Mesenchymal stem cell (in vitro differentiated cells and primary cell): Measurements from ENCODE around the gene SRSF2.

Experiments
- DNase-seq: peaks from one replicate; pipeline ENCODE4 v3.0.0-alpha.2; 2013
- H2AFZ ChIP-seq: one replicate; pipeline ENCODE4 v1.6.1; 2013; ENCODE audit warnings: low read depth, mild to moderate bottlenecking, control low read depth, inconsistent platforms, low read length, moderate library complexity
- H2AK5ac ChIP-seq: 2 replicates; pipeline ENCODE4 v1.6.1; 2013; ENCODE audit warnings: low read length, moderate library complexity, mild to moderate bottlenecking, inconsistent platforms; ENCODE audit not compliant: severe bottlenecking
- H2BK120ac ChIP-seq: one replicate; pipeline ENCODE4 v1.6.1; 2013; ENCODE audit warnings: low read depth, mild to moderate bottlenecking, inconsistent platforms, low read length, moderate library complexity
- H2BK12ac ChIP-seq, 2 experiments: one replicate each; pipeline ENCODE4 v1.6.1; 2013; ENCODE audit warnings: inconsistent platforms in 2 of 2, low read length in 2 of 2, mild to moderate bottlenecking in 2 of 2, moderate library complexity in 2 of 2, control low read depth in 1 of 2
- H2BK15ac ChIP-seq: one replicate; pipeline ENCODE4 v1.6.1; 2013; ENCODE audit warnings: mild to moderate bottlenecking, low read depth, inconsistent platforms; ENCODE audit not compliant: poor library complexity, severe bottlenecking
- H2BK5ac ChIP-seq: 2 replicates; pipeline ENCODE4 v1.6.1; 2013; ENCODE audit warnings: low read depth, mild to moderate bottlenecking, low read length, control low read depth, inconsistent platforms; ENCODE audit not compliant: poor library complexity, severe bottlenecking
- H3K14ac ChIP-seq, 2 experiments: one replicate each; pipeline ENCODE4 v1.6.1; 2013; ENCODE audit warnings: inconsistent platforms in 2 of 2, low read length in 2 of 2, control low read depth in 1 of 2, mild to moderate bottlenecking in 1 of 2, moderate library complexity in 1 of 2
- H3K18ac ChIP-seq, 2 experiments: one replicate each; pipeline ENCODE4 v1.6.1; 2013; ENCODE audit warnings: inconsistent platforms in 2 of 2, low read length in 2 of 2, control low read depth in 1 of 2, low read depth in 1 of 2, mild to moderate bottlenecking in 1 of 2
- H3K23ac ChIP-seq, 2 experiments: one replicate each; pipeline ENCODE4 v1.6.1; 2013; ENCODE audit warnings: inconsistent platforms in 2 of 2, low read length in 2 of 2, mild to moderate bottlenecking in 2 of 2, moderate library complexity in 2 of 2, control low read depth in 1 of 2
- H3K27ac ChIP-seq: 2 replicates; pipeline ENCODE4 v1.5.1; 2013; ENCODE audit warnings: mild to moderate bottlenecking, moderate library complexity, low read length, control low read depth, inconsistent platforms; ENCODE audit not compliant: poor library complexity, severe bottlenecking
- H3K27me3 ChIP-seq, 2 experiments: 2 replicates each; pipeline versions ENCODE4 v1.6.1 to v1.7.0; 2013; ENCODE audit warnings: low read length in 2 of 2, mild to moderate bottlenecking in 2 of 2, moderate library complexity in 2 of 2, control low read depth in 1 of 2, inconsistent platforms in 1 of 2; ENCODE audit not compliant: control insufficient read depth in 1 of 2, insufficient read depth in 1 of 2
- H3K36me3 ChIP-seq, 2 experiments: 2 replicates each; pipeline versions ENCODE4 v1.6.1 to v1.7.0; 2013; ENCODE audit warnings: low read length in 2 of 2, control low read depth in 1 of 2, inconsistent platforms in 1 of 2, low read depth in 1 of 2, mild to moderate bottlenecking in 1 of 2; ENCODE audit not compliant: insufficient read depth in 2 of 2, control insufficient read depth in 1 of 2
- H3K4ac ChIP-seq, 2 experiments: one replicate each; pipeline ENCODE4 v1.6.1; 2013; ENCODE audit warnings: inconsistent platforms in 2 of 2, low read length in 2 of 2, mild to moderate bottlenecking in 2 of 2, moderate library complexity in 2 of 2, control low read depth in 1 of 2, low read depth in 1 of 2
- H3K4me1 ChIP-seq: 2 replicates; pipeline ENCODE4 v1.6.1; 2013; ENCODE audit warnings: low read depth, low read length, control low read depth; ENCODE audit not compliant: control insufficient read depth, insufficient read depth
- H3K4me2 ChIP-seq: 2 replicates; pipeline ENCODE4 v1.6.1; 2013; ENCODE audit warnings: low read length, mild to moderate bottlenecking, inconsistent platforms; ENCODE audit not compliant: poor library complexity, severe bottlenecking
- H3K4me3 ChIP-seq, 2 experiments: 2 replicates each; pipeline versions ENCODE4 v1.5.1 to v1.7.0; 2013; ENCODE audit warnings: low read length in 2 of 2, mild to moderate bottlenecking in 2 of 2, control low read depth in 1 of 2, low read depth in 1 of 2; ENCODE audit not compliant: insufficient read depth in 1 of 2
- H3K79me1 ChIP-seq: replicated peaks from 2 replicates; pipeline ENCODE4 v1.6.1; 2013; ENCODE audit warnings: mild to moderate bottlenecking, control low read depth, low read length, inconsistent platforms; ENCODE audit not compliant: poor library complexity, severe bottlenecking
- H3K9ac ChIP-seq: 2 replicates; pipeline ENCODE4 v1.7.0; 2013; ENCODE audit warnings: mild to moderate bottlenecking, low read length, moderate library complexity
- H3K9me3 ChIP-seq: 2 replicates; pipeline ENCODE4 v1.7.0; 2013; ENCODE audit warnings: mild to moderate bottlenecking, low read length; ENCODE audit not compliant: control insufficient read depth
- H4K8ac ChIP-seq: one replicate; pipeline ENCODE4 v1.6.1; 2013; ENCODE audit warnings: inconsistent platforms, mild to moderate bottlenecking, low read length, moderate library complexity
- H4K91ac ChIP-seq: one replicate; pipeline ENCODE4 v1.6.1; 2013; ENCODE audit warnings: mild to moderate bottlenecking, low read length, inconsistent platforms
- WGBS: methylation state at CpG from one replicate; pipeline ENCODE4 v1.1.7; 2013; ENCODE audit warnings: mixed read lengths; 5-methylcytosine and 5-hydroxymethylcytosine counted together

The SRSF2 gene

DNA sequence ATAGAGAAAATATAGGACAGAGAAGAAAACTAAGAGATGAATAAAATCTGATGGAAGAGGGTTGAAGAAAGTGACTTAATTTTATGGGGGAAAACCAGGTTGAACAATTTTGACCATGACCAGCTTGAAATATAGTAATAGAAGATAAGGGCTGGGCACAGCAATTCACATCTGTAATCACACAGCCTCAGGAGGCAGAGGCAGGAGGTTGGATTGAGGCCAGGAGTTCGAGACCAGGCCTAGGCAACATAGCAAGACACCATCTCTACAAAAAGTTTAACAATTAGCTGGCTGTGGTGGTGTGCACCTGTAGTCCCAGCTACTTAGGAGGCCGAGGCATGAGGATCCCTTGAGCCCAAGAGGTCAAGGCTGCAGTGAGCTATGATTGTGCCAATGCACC is 35.1 kb downstream of the SRSF2 start:
- H4K91ac ChIP-seq: no peak overlapping the region
- no peak overlapping the region for H3K23ac ChIP-seq
- no peak overlapping the region for H2AK5ac ChIP-seq
- peaks cover 0 to 12% of the 10 kb centered on the region in 2 experiments for H3K36me3 ChIP-seq
- no peak overlapping the region for H4K8ac ChIP-seq
- no peaks in the 10 kb centered on the region for H3K79me1 ChIP-seq
- no peak overlapping the region for H2BK120ac ChIP-seq
- H2AFZ ChIP-seq: no peak overlapping the region
- no peak overlapping the region for H2BK15ac ChIP-seq
- no peak overlapping the region for H3K18ac ChIP-seq
- WGBS: 0% methylated on average over 1 of the region's 2 CpGs
- H2BK5ac ChIP-seq: no peak overlapping the region
- H3K4me1 ChIP-seq: peaks cover 48% of the 10 kb centered on the region
- no peaks in the 10 kb centered on the region for H3K27me3 ChIP-seq
- peak overlapping the region; percentile 87 for H3K9ac ChIP-seq
- no peak overlapping the region for H3K27ac ChIP-seq
- no peaks in the 10 kb centered on the region for H3K9me3 ChIP-seq
- H3K4me2 ChIP-seq: no peak overlapping the region
- H3K4ac ChIP-seq: no peak overlapping the region
- no peak overlapping the region for H2BK12ac ChIP-seq
- no peak overlapping the region for H3K4me3 ChIP-seq
- DNase-seq: no peak
- no peak overlapping the region for H3K14ac ChIP-seq

DNA sequence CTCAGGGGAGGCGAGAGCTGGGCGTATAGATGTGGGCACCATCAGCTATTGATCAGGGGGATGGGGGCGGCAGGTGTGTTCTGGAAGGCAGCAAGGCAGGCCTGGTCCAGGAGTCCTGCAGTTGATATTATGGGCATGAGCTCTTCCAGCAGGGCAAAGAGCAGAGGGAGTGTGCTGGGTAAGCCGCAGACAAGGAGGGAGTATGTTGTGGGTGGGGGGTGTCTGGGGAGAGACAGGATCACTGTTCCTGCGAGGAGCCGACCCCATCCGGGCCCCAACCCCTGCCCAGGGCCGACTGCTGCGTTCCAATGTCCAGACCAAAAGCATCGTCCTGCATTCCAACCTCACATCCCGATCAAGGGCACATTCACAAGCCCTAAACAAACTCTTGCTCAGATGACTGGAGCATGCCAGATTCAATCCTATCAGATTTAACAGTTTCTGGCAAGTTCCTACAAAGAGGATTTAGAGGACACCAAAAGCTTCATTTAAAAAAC is 35.6 kb downstream of the SRSF2 start:
- Histone ChIP-seq H3K27me3 (no peaks in the 10 kb centered on the region), H3K4me3 (peak overlapping the region; percentile 9 to 70), H3K27ac (peak overlapping the region; percentile 92), H3K23ac (peak overlapping the region in 1 of 2 experiments; percentile 54), H3K14ac (peak overlapping the region in 1 of 2 experiments; percentile 28), H4K91ac (peak overlapping the region; percentile 57), H3K18ac (peak overlapping the region; percentile 81 to 88), H3K79me1 (no peaks in the 10 kb centered on the region), H4K8ac (no peak overlapping the region), H2BK12ac (peak overlapping the region in 1 of 2 experiments; percentile 76), H3K9ac (peak overlapping the region; percentile 87), H3K4me1 (peaks cover 54% of the 10 kb centered on the region), H3K36me3 (peaks cover 0 to 12% of the 10 kb centered on the region in 2 experiments), H2AFZ (no peak overlapping the region), H3K4ac (peak overlapping the region in 1 of 2 experiments; percentile 74), H3K9me3 (no peaks in the 10 kb centered on the region), H3K4me2 (peak overlapping the region; percentile 62), H2BK120ac (peak overlapping the region; percentile 54), H2AK5ac (peak overlapping the region; percentile 98), H2BK5ac (no peak overlapping the region), H2BK15ac (no peak overlapping the region)
- no peak for DNase-seq
- 62% methylated on average over 11 of the region's 11 CpGs for WGBS

DNA sequence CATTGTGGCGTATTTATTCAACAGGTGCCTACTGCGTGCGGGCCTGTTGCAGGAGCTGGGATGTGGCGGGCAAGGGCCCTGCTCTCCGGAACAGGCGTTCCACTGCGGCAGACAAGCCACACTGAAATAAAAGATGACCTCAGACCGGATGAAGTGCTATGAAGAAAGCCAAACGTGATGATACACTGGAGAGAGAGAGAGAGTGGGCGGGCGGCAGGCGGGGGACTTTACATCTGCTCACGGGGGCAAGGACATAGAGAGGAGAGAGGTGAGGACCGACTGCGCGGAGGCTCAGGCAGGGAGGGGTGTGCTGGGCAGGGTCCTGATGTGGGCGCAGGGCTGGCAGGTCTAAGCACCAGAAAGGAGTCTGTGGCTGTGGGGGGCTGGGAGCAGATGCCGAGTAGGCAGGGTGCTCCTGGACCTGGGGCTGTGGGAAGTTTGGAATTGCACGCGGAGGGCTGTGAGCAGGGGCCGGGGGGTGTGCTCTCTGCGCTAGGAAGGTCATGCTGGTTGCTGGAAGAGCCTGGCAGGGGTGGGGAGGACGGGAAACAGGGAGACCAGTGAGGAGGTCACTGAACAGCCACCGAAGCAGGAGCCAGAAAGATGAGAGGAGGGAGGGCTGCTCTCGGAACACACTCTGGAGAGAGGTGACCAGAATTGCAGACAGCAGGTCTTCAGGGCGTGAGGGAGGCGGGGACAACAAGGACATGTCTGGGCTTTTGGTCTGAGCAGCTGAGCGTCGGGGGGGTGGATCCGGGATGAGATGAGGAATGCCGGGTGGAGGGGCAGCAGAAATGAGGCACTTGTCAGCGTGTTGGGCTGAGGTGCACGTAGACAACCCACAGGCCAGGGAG is 36.3 kb downstream of the SRSF2 start:
- Histone ChIP-seq H2BK120ac (peak overlapping the region; percentile 54), H3K79me1 (no peaks in the 10 kb centered on the region), H3K27me3 (no peaks in the 10 kb centered on the region), H3K23ac (no peak overlapping the region), H2BK12ac (peak overlapping the region; percentile 76 to 90), H3K36me3 (peaks cover 0 to 6% of the 10 kb centered on the region in 2 experiments), H2AK5ac (peak overlapping the region; percentile 98), H3K27ac (peak overlapping the region; percentile 92), H2AFZ (no peak overlapping the region), H4K8ac (peak overlapping the region; percentile 85), H3K4me1 (peaks cover 53% of the 10 kb centered on the region), H3K4me2 (peak overlapping the region; percentile 62), H3K14ac (peak overlapping the region in 1 of 2 experiments; percentile 55), H3K9ac (peak overlapping the region; percentile 87), H4K91ac (peak overlapping the region; percentile 93), H3K4me3 (peak overlapping the region; percentile 11 to 70), H3K18ac (peak overlapping the region; percentile 81 to 88), H2BK5ac (peak overlapping the region; percentile 45), H3K4ac (peak overlapping the region; percentile 77 to 86), H2BK15ac (peak overlapping the region; percentile 80), H3K9me3 (no peaks in the 10 kb centered on the region)
- 31% methylated on average over 32 of the region's 33 CpGs for WGBS
- peak; percentile 94 for DNase-seq

DNA sequence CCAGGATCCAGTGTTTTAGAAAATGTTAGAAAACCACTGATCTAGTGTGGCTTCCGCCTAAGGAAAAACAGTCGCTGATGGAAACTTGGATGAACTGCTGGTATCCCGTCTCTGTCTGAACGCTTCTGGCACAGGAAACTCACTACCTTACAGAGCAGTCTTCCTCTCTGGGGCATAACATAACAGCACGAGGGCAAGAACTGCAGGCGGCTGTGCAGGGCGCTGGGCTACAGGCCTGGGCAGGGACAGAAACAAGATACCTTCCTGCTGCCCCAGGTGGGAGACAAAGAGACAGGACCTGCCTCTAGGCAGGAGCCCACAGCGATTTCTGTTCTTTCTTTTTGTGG is 36.9 kb downstream of the SRSF2 start:
- Histone ChIP-seq H3K18ac (peak overlapping the region in 1 of 2 experiments; percentile 67), H2AK5ac (peak overlapping the region; percentile 4), H3K79me1 (no peaks in the 10 kb centered on the region), H3K23ac (peak overlapping the region in 1 of 2 experiments; percentile 23), H4K8ac (peak overlapping the region; percentile 65), H2BK5ac (peak overlapping the region; percentile 69), H3K14ac (peak overlapping the region in 1 of 2 experiments; percentile 55), H2BK120ac (no peak overlapping the region), H3K27me3 (no peaks in the 10 kb centered on the region), H3K4me1 (peaks cover 55% of the 10 kb centered on the region), H3K4ac (no peak overlapping the region), H3K9ac (peak overlapping the region; percentile 87), H2BK12ac (peak overlapping the region in 1 of 2 experiments; percentile 29), H2AFZ (no peak overlapping the region), H2BK15ac (peak overlapping the region; percentile 44), H4K91ac (peak overlapping the region; percentile 31), H3K27ac (peak overlapping the region; percentile 92), H3K4me3 (peak overlapping the region in 1 of 2 experiments; percentile 70), H3K9me3 (no peaks in the 10 kb centered on the region), H3K4me2 (no peak overlapping the region), H3K36me3 (peaks cover 0 to 5% of the 10 kb centered on the region in 2 experiments)
- DNase-seq: no peak
- 73% methylated on average over 8 of the region's 8 CpGs for WGBS
